AG10803 (cell line): Measurements from ENCODE around the gene BHLHE40.
A peak's percentile ranks its signal among the peaks of the same experiment; 100 is the strongest.

Experiments
- DNase-seq: peaks from one replicate; pipeline ENCODE4 v3.0.0; 2010; ENCODE audit warnings: low read depth
- H3K4me3 ChIP-seq: 2 replicates; pipeline ENCODE4 v1.5.1; 2011; ENCODE audit warnings: mild to moderate bottlenecking, low read length, control low read depth
- CTCF ChIP-seq: conservative IDR thresholded peaks from 2 replicates; pipeline ENCODE4 v1.5.1; 2011; ENCODE audit warnings: mild to moderate bottlenecking, low read length, control low read depth, inconsistent platforms

BHLHE40 gene

DNA sequence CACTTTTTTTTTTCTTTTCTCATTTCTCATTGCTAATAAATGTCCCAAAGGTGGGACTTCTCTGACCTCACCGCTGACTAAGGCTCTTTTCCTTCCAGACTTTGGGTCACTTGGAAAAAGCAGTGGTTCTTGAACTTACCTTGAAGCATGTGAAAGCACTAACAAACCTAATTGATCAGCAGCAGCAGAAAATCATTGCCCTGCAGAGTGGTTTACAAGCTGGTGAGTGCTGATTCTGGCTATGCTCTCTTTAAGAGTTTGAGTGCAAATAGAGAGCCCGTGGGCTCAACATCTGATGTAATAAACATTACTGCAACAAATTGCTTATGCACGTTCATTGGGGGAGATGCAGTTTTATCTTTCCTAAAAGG lies 2.0 kb downstream of the BHLHE40 start:
- peak overlapping the region; percentile 96 for H3K4me3 ChIP-seq
- DNase-seq, result peak; percentile 33
- no peak for TF ChIP-seq CTCF

- peak; percentile 79 for DNase-seq
- H3K4me3 ChIP-seq, result peak overlapping the region; percentile 96
- peak; percentile 66 for TF ChIP-seq CTCF
Observed at GRCh38 chr3:4981665-4982494, 2.6 kb downstream of the BHLHE40 start.

- no peak for DNase-seq
- H3K4me3 ChIP-seq, result peak overlapping the region; percentile 40
- no peak for TF ChIP-seq CTCF
Observed at GRCh38 chr3:4982773-4983738, 3.8 kb downstream of the BHLHE40 start.

DNA sequence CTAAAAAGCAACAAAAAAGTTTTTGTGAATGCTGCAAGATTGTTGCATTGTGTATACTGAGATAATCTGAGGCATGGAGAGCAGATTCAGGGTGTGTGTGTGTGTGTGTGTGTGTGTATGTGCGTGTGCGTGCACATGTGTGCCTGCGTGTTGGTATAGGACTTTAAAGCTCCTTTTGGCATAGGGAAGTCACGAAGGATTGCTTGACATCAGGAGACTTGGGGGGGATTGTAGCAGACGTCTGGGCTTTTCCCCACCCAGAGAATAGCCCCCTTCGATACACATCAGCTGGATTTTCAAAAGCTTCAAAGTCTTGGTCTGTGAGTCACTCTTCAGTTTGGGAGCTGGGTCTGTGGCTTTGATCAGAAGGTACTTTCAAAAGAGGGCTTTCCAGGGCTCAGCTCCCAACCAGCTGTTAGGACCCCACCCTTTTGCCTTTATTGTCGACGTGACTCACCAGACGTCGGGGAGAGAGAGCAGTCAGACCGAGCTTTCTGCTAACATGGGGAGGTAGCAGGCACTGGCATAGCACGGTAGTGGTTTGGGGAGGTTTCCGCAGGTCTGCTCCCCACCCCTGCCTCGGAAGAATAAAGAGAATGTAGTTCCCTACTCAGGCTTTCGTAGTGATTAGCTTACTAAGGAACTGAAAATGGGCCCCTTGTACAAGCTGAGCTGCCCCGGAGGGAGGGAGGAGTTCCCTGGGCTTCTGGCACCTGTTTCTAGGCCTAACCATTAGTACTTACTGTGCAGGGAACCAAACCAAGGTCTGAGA lies 4.7 kb downstream of the BHLHE40 start:
- TF ChIP-seq CTCF, result no peak
- DNase-seq, result peak; percentile 89
- peak overlapping the region; percentile 40 for H3K4me3 ChIP-seq

DNA sequence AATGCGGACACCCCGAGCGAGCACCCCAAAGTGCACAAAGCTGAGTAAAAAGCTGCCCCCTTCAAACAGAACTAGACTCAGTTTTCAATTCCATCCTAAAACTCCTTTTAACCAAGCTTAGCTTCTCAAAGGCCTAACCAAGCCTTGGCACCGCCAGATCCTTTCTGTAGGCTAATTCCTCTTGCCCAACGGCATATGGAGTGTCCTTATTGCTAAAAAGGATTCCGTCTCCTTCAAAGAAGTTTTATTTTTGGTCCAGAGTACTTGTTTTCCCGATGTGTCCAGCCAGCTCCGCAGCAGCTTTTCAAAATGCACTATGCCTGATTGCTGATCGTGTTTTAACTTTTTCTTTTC lies 5.3 kb downstream of the BHLHE40 start:
- peak; percentile 38 for DNase-seq
- H3K4me3 ChIP-seq, result peak overlapping the region; percentile 40

More for the DNA sequence above, 5.3 kb downstream of the BHLHE40 start:
- TF ChIP-seq CTCF, result no peak
